ENCODE data around the gene ADGRE2. TPM values are rescaled to one million over a fixed set of nuclear protein-coding genes. Genes with fewer than 3 reads are reported as not detected.
"Not testable (repeated sequence)": the region's sequence is repeated elsewhere in the genome, so short reads cannot be mapped to it uniquely, and the experiment has no call there.

Gene ADGRE2
- total RNA-seq, 1 experiment from 2014 or later: 4.2 TPM

GRCh38 chr19:14796021-14796420 lies 17.7 kb upstream of the ADGRE2 start:
- intact Hi-C loops (cut with micrococcal nuclease): no loop called here
- ATAC-seq: no peak
- H3F3A ChIP-seq (ENCODE audit: low read length, unreplicated experiment): no peaks in the 10 kb centered on the region
- no peak overlapping the region for H3K27ac ChIP-seq (ENCODE audit: low read length)
- no peaks in the 10 kb centered on the region; the same call in 1 of the 2 replicates for H3K9me3 ChIP-seq (ENCODE audit: low read length)
- no peaks in the 10 kb centered on the region for H3K4me1 ChIP-seq (ENCODE audit: insufficient read depth, low read length)
- no peaks in the 10 kb centered on the region for H3K79me2 ChIP-seq (ENCODE audit: low read length)
- ChIA-PET POLR2A (ENCODE audit: unreplicated experiment) (no interaction called here), CTCF (no interaction called here)
- DNase-seq: no peak
- no TSS peak for BruUV-seq (replicated peaks)
- H3K4me3 ChIP-seq (ENCODE audit: low read length): no peak overlapping the region
- TF ChIP-seq CTCF (conservative IDR thresholded peaks at IDR 0.05; ENCODE audit: low read depth, low read length) (no peak), EZH2phosphoT487 (IDR thresholded peaks at IDR 0.05; ENCODE audit: borderline replicate concordance, low read length) (no peak), EZH2 (IDR thresholded peaks at IDR 0.05; ENCODE audit: low read length, unreplicated experiment) (no peak)
- no peaks in the 10 kb centered on the region for H4K20me1 ChIP-seq (ENCODE audit: low read length)
- H2AFZ ChIP-seq (ENCODE audit: low read length): no peak overlapping the region
- H3K4me2 ChIP-seq (ENCODE audit: low read length): no peak overlapping the region
- no peak overlapping the region for H3K9ac ChIP-seq (ENCODE audit: low read length)
- H3K9me2 ChIP-seq (replicated peaks; ENCODE audit: low read length): no peaks in the 10 kb centered on the region
- peaks cover 45% of the 10 kb centered on the region for H3K27me3 ChIP-seq (ENCODE audit: low read length)
- H3K36me3 ChIP-seq (ENCODE audit: low read depth, low read length): no peaks in the 10 kb centered on the region

GRCh38 chr19:14795078-14795721 lies 16.8 kb upstream of the ADGRE2 start:
- no peak overlapping the region for H3K27ac ChIP-seq (ENCODE audit: low read length)
- H3K4me3 ChIP-seq (ENCODE audit: low read length): no peak overlapping the region
- TF ChIP-seq EZH2phosphoT487 (IDR thresholded peaks at IDR 0.05; ENCODE audit: borderline replicate concordance, low read length) (no peak), EZH2 (IDR thresholded peaks at IDR 0.05; ENCODE audit: low read length, unreplicated experiment) (no peak), CTCF (conservative IDR thresholded peaks at IDR 0.05; ENCODE audit: low read depth, low read length) (no peak)
- no peak overlapping the region for H3K4me2 ChIP-seq (ENCODE audit: low read length)
- CTCF ChIA-PET: no interaction called here
- no peaks in the 10 kb centered on the region for H3K36me3 ChIP-seq (ENCODE audit: low read depth, low read length)
- H3K4me1 ChIP-seq (ENCODE audit: insufficient read depth, low read length): no peaks in the 10 kb centered on the region
- no peaks in the 10 kb centered on the region for H3K79me2 ChIP-seq (ENCODE audit: low read length)
- POLR2A ChIA-PET (ENCODE audit: unreplicated experiment): no interaction called here
- no TSS peak for BruUV-seq (replicated peaks)
- peaks cover 38% of the 10 kb centered on the region for H3K27me3 ChIP-seq (ENCODE audit: low read length)
- ATAC-seq (no peak), DNase-seq (peak; percentile 17)
- no peak overlapping the region for H2AFZ ChIP-seq (ENCODE audit: low read length)
- H3K9me2 ChIP-seq (replicated peaks; ENCODE audit: low read length): no peaks in the 10 kb centered on the region
- no peaks in the 10 kb centered on the region; the same call in 1 of the 2 replicates for H3K9me3 ChIP-seq (ENCODE audit: low read length)
- intact Hi-C loops (cut with micrococcal nuclease): no loop called here
- H3K9ac ChIP-seq (ENCODE audit: low read length): no peak overlapping the region
- no peaks in the 10 kb centered on the region for H4K20me1 ChIP-seq (ENCODE audit: low read length)
- no peaks in the 10 kb centered on the region for H3F3A ChIP-seq (ENCODE audit: low read length, unreplicated experiment)

GRCh38 chr19:14792250-14792649 lies 13.9 kb upstream of the ADGRE2 start:
- H3K36me3 ChIP-seq (ENCODE audit: low read depth, low read length); BruUV-seq (replicated peaks); H4K20me1 ChIP-seq (ENCODE audit: low read length); H3K4me1 ChIP-seq (ENCODE audit: insufficient read depth, low read length); H3K9me2 ChIP-seq (replicated peaks; ENCODE audit: low read length); ATAC-seq; H3F3A ChIP-seq (ENCODE audit: low read length, unreplicated experiment); H3K4me3 ChIP-seq (ENCODE audit: low read length); CTCF ChIA-PET; H3K9ac ChIP-seq (ENCODE audit: low read length); H3K4me2 ChIP-seq (ENCODE audit: low read length); H3K79me2 ChIP-seq (ENCODE audit: low read length); H3K27ac ChIP-seq (ENCODE audit: low read length); H3K9me3 ChIP-seq (ENCODE audit: low read length); intact Hi-C loops (cut with micrococcal nuclease); H2AFZ ChIP-seq (ENCODE audit: low read length); DNase-seq: not testable (repeated sequence)
- POLR2A ChIA-PET (ENCODE audit: unreplicated experiment): interaction anchor here (0.8 kb wide), 1 partner anchor 189 kb away, joined by 9 read pairs; no protein-coding TSS in a partner anchor
- peaks cover 13% of the 10 kb centered on the region; the same call in 1 of the 2 replicates for H3K27me3 ChIP-seq (ENCODE audit: low read length)

All from PC-3 (cell line).